ENCODE measurements around the gene SLCO2B1.

SLCO2B1 gene

DNA sequence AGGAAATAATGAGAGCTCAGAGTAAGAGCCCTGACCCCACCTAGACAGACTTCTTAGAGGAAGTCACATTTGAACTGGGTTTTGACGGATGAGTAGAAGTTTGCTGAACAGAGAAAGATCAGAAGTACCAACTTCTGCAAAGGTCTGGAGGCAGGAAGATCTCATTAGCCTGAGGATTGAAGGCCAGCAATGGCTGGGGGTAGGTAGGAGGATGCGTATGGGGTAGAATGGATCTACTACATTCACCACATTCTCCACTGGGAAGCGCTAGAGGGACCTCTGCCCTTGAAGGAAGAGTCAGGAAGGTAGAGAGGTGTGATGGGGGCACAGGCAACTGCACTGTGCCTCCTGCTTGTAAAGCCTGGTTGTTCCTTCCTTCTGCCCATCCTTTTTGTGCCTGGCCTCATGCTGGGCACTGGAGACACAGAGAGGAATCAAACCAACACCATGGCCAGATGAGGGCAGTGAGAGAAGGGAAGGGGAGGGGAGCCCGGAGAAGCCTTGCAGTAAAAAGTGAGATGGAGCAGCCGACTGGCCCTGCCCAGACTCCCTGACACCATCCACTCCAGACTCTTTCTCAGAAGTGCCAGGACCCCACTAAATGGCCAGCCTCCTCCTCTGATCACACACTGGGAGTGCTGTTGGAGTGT, 94.6 kb downstream of the SLCO2B1 start:
- Histone ChIP-seq H3K4me1 (ENCODE audit: insufficient read depth, low read length) (no peaks in the 10 kb centered on the region), H4K20me1 (ENCODE audit: insufficient read depth, low read length) (no peaks in the 10 kb centered on the region), H3K9me3 (ENCODE audit: insufficient read depth, low read length, severe bottlenecking) (no peaks in the 10 kb centered on the region), H3K4me2 (ENCODE audit: insufficient read depth, low read length) (no peak overlapping the region), H3K79me2 (ENCODE audit: insufficient read depth, low read length) (no peaks in the 10 kb centered on the region), H3K27ac (ENCODE audit: low read length) (no peak overlapping the region), H2AFZ (ENCODE audit: low read depth, low read length) (no peak overlapping the region), H3K36me3 (ENCODE audit: insufficient read depth, low read length) (no peaks in the 10 kb centered on the region), H3K4me3 (ENCODE audit: low read depth in 1 of 2, low read length in 2 of 2) (no peak overlapping the region), H3K27me3 (ENCODE audit: insufficient read depth, low read length, poor library complexity) (no peaks in the 10 kb centered on the region), H3K9ac (ENCODE audit: low read depth, low read length) (no peak overlapping the region)
- DNase-seq (no peak), ATAC-seq (ENCODE audit: insufficient read depth, low read depth) (no peak)
- TF ChIP-seq, protein P1, sequence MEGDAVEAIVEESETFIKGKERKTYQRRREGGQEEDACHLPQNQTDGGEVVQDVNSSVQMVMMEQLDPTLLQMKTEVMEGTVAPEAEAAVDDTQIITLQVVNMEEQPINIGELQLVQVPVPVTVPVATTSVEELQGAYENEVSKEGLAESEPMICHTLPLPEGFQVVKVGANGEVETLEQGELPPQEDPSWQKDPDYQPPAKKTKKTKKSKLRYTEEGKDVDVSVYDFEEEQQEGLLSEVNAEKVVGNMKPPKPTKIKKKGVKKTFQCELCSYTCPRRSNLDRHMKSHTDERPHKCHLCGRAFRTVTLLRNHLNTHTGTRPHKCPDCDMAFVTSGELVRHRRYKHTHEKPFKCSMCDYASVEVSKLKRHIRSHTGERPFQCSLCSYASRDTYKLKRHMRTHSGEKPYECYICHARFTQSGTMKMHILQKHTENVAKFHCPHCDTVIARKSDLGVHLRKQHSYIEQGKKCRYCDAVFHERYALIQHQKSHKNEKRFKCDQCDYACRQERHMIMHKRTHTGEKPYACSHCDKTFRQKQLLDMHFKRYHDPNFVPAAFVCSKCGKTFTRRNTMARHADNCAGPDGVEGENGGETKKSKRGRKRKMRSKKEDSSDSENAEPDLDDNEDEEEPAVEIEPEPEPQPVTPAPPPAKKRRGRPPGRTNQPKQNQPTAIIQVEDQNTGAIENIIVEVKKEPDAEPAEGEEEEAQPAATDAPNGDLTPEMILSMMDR (IDR thresholded peaks at IDR 0.05; ENCODE audit: borderline replicate concordance, extremely low read depth, low read length, poor library complexity, severe bottlenecking), result no peak
- TF ChIP-seq EZH2 (IDR thresholded peaks at IDR 0.05; ENCODE audit: borderline replicate concordance, low read depth, low read length, severe bottlenecking), result no peak

DNA sequence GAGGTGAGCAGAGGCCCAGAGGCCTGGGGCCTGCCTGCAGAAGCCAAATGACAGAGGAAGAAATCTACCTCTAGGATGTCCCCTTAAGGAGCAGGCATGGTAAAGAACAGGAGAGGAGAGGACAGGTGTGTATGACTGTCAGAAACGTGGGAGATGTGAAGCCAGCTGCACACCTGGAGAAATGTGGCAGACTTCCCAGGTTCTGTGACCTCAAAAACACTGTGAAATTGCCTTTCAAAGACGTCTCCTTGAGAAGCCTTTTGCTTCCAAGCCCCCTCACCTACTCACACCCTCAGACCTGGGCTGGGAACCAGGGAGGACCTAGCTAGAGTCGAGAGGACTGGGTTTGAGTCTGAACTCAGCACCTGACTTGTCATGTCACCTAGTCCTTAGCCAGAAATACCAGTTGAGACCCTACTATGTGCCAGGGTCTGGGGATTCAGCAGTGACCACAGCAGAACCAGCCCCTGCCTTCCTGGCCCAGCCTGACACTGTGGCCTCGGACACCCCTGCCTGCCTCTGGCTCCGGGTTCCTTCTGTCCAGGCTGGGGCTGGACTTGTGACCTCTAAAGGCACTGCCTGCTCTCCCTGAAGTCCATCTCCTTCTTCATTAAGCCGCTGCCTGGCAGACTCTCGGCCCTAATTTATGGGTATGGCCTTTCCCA, 95.2 kb downstream of the SLCO2B1 start:
- Histone ChIP-seq H3K9ac (ENCODE audit: low read depth, low read length) (no peak overlapping the region), H3K4me1 (ENCODE audit: insufficient read depth, low read length) (no peaks in the 10 kb centered on the region), H3K9me3 (ENCODE audit: insufficient read depth, low read length, severe bottlenecking) (no peaks in the 10 kb centered on the region), H2AFZ (ENCODE audit: low read depth, low read length) (no peak overlapping the region), H4K20me1 (ENCODE audit: insufficient read depth, low read length) (no peaks in the 10 kb centered on the region), H3K4me2 (ENCODE audit: insufficient read depth, low read length) (no peak overlapping the region), H3K27ac (ENCODE audit: low read length) (no peak overlapping the region), H3K79me2 (ENCODE audit: insufficient read depth, low read length) (no peaks in the 10 kb centered on the region), H3K36me3 (ENCODE audit: insufficient read depth, low read length) (no peaks in the 10 kb centered on the region), H3K27me3 (ENCODE audit: insufficient read depth, low read length, poor library complexity) (no peaks in the 10 kb centered on the region), H3K4me3 (ENCODE audit: low read depth in 1 of 2, low read length in 2 of 2) (no peak overlapping the region)
- DNase-seq (no peak), ATAC-seq (ENCODE audit: insufficient read depth, low read depth) (no peak)
- TF ChIP-seq, protein P1 (IDR thresholded peaks at IDR 0.05; ENCODE audit: borderline replicate concordance, extremely low read depth, low read length, poor library complexity, severe bottlenecking), result no peak
- TF ChIP-seq EZH2 (IDR thresholded peaks at IDR 0.05; ENCODE audit: borderline replicate concordance, low read depth, low read length, severe bottlenecking), result no peak

DNA sequence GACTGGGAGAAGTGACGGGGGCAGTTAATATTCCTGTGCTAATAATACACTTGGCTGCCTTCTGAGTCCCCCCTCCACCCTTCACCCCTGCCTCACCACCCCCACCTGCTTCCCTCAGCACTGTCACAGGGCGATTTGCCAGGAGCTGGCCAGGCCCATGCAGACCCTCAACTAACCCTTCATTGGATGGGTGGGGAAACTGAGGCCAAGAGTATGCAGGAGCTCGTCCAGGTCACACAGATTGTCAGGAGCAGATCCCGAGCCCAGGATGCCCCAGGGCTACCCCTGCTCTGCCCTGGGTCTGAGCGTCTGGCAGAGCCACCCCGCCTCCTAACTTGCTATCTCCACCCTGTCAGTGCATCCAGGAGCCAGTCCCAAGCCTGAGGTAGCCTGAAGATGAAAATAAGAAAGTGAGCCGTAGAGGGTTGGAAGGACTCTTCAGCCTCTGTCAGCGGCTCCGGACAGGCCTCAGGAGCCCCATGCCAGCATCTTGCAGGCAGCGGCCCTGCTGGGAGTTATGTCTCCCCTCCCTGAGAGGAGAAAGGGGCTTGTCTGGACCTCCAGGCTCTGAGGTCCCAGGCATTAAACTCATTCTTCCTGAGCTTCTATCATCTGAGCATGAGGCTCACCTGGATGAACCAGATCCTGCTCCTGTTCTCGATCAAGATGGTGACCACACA, 95.9 kb downstream of the SLCO2B1 start:
- TF ChIP-seq, protein P1 (IDR thresholded peaks at IDR 0.05; ENCODE audit: borderline replicate concordance, extremely low read depth, low read length, poor library complexity, severe bottlenecking), result no peak
- no peak for TF ChIP-seq EZH2 (IDR thresholded peaks at IDR 0.05; ENCODE audit: borderline replicate concordance, low read depth, low read length, severe bottlenecking)
- Histone ChIP-seq H3K36me3 (ENCODE audit: insufficient read depth, low read length) (no peaks in the 10 kb centered on the region), H3K4me1 (ENCODE audit: insufficient read depth, low read length) (no peaks in the 10 kb centered on the region), H2AFZ (ENCODE audit: low read depth, low read length) (no peak overlapping the region), H3K4me3 (ENCODE audit: low read depth in 1 of 2, low read length in 2 of 2) (no peak overlapping the region), H3K27ac (ENCODE audit: low read length) (no peak overlapping the region), H4K20me1 (ENCODE audit: insufficient read depth, low read length) (no peaks in the 10 kb centered on the region), H3K9ac (ENCODE audit: low read depth, low read length) (no peak overlapping the region), H3K4me2 (ENCODE audit: insufficient read depth, low read length) (no peak overlapping the region), H3K79me2 (ENCODE audit: insufficient read depth, low read length) (no peaks in the 10 kb centered on the region), H3K27me3 (ENCODE audit: insufficient read depth, low read length, poor library complexity) (no peaks in the 10 kb centered on the region), H3K9me3 (ENCODE audit: insufficient read depth, low read length, severe bottlenecking) (no peaks in the 10 kb centered on the region)
- ATAC-seq (ENCODE audit: insufficient read depth, low read depth) (no peak), DNase-seq (no peak)
